C1 segment of cervical spinal cord (tissue), 14 donors: ENCODE data around the gene GIMAP1.
"Not testable (repeated sequence)": the region's sequence is repeated elsewhere in the genome, so short reads cannot be mapped to it uniquely, and the experiment has no call there.

Experiments used
- DNase-seq, 14 donors: peaks; one replicate each; lab custom pipeline; 2025; lab: John Stamatoyannopoulos, UW

GIMAP1 gene

DNA sequence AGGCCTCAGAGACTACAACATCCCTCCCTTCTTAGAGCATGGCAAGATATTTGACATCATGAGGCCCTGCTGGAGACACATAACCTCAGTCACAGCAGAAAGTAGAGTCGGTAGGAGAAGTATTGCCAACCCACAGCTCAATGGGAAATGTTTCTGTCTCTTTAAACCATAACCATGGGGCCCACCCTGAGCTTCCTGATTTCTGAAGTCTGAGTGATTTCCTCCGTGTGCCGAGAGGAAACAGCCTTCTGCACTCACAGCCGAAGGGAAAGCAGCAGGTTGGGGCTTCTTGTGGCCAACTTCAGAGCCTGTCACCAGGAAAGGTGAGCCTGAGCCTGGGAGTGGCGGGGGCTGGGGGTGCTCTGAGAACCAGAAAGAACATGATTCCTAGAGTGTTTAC is at the start of gene GIMAP1:
TSS of gene GIMAP1 (plus strand) at position 246 of the 400 bp plus-strand sequence. CDS start 2,435 bp downstream, outside the sequence.
- DNase-seq = peak in 4 of 14 donors; percentile 2 to 12 (median 10)

DNA sequence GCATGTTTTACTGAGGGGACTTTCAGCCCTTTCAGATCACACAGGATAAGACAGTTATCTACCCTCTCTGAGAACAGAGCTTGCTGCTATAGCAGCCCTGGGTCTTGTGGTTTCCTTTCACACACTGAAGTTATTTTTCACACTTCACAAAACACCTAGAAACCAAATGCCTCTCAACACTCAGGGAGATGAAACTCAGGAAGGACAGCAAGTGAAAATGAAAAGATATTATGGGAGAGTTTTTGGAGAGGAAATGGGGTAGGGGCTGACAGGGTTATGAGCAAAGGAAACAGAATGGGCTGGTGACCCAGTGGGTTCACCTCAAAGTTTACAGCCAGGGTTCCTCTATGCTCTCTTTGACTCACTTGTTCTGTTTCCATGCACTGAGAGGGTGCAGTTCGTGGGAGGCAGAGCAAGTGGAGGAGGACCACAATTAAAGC is 47.9 kb upstream of the GIMAP1 start:
- DNase-seq = no peak

DNA sequence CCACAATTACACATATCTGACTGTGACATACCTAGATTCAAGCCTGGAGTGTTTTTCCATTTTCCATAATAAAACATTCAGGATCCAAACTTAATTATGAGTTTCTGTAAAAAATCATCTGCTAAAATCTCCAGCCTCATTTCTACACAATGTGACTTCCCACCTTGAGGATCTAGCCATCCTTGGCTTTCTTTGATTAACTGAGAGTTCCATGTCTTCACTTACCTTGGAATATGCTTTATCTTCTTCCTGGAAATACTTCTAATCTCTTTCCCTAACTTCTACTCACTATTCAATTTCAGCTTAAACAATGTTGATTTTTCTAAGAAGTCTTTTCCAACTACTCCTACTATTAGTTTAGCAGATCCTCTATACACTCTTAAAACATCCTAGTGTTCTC is 47.4 kb upstream of the GIMAP1 start:
- no peak for DNase-seq

DNA sequence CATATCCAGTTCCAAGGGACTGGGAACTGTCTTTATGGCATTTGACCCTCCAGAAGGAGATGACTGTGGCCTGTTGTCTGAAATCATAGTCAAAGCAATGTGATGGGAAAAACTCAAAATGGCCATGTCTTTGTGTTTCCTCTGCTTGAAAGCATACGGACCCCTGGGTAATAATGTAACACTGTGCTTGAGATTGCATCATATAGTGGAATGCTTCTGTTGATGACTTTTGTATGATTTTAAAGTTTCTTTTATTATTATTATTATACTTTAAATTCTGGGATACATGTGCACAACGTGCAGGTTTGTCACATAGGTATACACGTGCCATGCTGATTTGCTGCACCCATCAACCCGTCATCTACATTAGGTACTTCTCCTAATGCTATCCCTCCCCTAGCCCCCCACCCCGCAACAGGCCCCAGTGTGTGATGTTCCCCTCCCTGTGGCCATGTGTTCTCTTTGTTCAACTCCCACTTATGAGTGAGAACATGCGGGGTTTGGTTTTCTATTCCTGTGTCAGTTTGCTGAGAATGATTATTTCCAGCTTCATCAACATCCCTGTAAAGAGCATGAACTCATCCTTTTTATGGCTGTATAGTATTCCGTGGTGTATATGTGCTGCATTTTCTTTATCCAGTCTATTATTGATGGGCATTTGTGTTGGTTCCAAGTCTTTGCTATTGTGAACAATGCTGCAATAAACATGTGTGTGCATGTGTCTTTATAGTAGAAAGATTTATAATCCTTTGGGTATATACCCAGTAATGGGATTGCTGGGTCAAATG is 44.4 kb upstream of the GIMAP1 start:
- DNase-seq = not testable (repeated sequence)

DNA sequence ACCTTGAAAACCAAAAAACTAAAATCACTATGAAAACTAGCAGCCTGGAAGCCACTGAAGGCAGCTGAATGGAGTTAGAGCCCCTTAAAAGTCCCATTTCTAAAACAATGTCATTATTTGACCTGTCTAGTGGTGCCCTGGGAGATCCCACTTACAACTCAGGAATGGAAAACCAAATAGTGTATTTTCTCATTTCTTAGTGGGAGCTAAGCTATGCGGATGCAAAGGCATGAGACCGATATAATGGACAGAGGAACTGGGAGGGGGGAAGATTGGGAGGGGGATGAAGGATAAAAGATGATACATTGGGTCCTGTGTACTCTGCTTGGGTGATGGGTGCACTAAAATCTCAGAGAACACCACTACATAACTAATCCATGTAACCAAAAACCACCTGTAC is 40.7 kb upstream of the GIMAP1 start:
- DNase-seq = no peak

DNA sequence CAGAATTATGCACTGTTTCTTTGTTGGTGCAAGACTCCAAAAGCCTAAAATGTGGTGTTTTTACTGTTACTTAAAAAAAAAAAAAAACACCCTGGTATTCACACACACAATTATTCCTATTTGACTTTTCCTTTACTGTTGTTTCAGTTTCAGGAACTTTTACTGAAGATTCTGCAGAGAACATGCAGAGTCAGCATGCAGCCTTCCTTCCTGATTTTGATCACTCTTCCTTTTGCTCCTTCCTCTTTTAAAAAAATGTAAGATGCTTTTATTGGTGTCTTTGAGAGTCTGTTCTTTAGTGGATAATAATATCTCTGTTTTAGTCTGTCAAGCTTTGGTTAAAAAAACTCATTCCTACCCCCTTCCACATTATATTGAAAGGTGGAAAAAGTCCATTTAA is 40.1 kb upstream of the GIMAP1 start:
- not testable (repeated sequence) for DNase-seq

DNA sequence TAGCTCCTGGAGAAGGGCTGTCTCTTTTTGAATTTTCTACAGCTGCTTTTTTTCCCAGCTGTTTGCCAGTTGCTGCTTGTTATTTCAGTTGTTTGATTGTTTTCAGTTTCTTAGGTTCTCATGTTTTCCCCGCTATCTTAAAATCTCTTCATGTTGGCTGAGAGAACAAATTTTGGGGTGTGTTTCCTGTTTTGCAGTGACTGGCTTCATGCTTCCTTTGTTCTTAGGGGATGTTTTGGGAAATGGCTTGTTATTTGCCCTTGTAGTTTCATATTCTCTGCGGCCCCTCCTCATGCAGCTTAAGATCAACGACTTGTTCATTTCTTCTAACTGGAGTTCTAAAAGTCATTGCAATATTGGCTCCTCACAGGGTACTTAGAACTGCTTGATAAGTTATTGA is 39.6 kb upstream of the GIMAP1 start:
- not testable (repeated sequence) for DNase-seq

DNA sequence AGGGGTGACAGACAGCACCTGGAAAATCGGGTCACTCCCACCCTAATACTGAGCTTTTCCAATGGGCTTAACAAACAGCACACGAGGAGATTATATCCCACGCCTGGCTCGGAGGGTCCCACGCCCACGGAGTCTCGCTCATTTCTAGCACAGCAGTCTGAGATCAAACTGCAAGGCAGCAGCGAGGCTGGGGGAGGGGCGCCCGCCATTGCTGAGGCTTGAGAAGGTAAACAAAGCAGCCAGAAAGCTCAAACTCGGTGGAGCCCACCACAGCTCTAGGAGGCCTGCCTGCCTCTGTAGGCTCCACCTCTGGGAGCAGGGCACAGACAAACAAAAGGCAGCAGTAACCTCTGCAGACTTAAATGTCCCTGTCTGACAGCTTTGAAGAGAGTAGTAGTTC is 37.8 kb upstream of the GIMAP1 start:
- not testable (repeated sequence) for DNase-seq

DNA sequence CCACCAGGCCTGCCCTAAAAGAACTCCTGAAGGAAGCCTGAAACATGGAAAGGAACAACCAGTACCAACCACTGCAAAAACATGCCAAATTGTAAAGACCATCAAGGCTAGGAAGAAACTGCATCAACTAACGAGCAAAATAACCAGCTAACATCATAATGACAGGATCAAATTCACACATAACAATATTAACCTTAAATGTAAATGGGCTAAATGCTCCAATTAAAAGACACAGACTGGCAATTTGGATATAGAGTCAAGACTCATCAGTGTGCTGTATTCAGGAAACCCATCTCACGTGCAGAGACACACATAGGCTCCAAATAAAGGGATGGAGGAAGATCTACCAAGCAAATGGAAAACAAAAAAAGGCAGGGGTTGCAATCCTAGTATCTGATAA is 36.0 kb upstream of the GIMAP1 start:
- DNase-seq = not testable (repeated sequence)

DNA sequence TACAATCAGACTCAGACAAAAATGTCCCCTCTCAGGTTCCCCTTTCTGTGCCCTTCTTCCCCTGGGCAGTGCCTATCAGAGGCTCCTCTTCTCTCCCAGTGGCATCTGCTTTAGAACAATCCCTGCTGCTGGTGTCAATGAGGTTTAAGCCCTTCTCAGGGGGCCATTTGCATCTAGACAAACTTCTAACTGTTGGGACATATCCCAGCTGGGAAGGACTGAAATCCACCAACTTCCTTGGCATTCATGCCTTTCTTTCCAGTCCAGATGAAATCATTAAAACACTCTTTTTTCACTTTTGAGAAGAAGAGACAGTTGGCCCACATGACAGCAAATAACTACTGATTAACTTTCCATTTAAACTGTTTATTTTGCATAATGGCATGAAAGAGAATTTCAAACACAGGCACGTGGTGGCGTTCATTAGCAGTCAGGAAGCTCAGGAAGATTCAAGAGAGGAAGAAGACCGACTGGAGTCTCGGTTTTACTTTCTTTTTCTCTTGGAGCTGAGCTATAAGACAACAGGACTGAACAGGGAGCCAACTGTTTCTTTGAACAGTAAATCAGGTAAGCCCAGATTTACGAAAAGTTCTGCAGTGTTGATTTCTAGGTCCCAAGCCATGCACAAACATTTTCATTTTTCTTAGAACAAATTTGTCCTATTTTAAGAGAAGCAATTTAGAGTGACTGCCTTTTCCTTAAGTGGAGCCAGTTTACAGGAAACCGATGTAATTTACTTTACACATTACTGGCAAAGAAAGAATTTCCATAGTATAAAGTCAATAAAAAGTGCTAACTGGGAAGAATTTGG is 31.0 kb upstream of the GIMAP1 start, which contains the start of gene GIMAP2:
TSS of gene GIMAP2 (plus strand) at position 488 of the 811 bp plus-strand sequence. CDS start 1,354 bp downstream, outside the sequence.
- peak in 1 of 14 donors; percentile 6 for DNase-seq

DNA sequence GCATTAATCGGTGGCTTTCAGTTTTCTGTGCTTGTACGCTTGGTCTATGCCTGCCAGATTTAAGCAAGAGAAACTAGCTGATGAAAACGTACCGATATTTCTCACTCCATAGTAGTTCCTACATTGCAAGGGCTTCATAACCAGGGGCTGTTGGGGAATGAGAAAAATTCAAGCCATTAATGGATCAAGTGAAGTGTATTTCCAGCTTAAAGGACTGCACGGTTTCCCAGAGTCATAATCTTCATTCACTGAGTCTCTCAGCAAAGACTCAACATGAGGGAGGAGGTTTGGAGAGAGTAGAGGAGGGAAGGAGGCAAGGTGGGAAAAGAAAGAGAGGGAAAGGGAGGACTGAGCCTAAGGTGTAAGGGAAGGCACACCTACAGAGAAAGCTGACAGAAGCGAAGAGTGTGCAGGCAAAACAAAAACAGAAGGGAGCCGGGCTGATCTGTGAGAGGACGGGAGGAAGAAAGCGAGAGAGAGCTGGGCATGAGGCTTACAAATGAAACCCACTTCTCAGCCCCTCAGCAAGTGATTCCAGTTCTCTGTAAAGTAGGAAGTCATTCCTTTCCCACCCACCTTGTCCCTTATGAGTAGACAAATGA is 30.3 kb upstream of the GIMAP1 start:
- no peak for DNase-seq

DNA sequence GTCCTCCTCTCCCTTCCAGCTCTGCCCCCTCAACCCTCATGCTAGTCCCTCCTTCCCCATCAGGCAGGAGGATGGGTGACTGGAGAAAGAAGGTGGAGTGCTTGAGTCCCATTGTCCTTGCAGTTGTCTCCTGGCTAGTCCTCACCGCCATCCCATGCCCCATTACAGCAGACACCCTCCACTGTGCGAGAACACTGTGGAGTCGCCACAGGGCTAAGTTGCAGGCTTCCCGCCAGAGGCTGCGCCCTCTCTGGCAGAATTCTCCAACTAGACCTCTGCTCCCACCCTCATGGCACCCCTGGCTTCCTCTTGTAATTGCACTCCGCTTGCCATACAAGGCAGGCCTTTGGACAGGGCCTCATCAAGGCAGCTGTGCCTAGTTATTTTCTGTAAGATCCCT is 27.8 kb upstream of the GIMAP1 start:
- no peak for DNase-seq

DNA sequence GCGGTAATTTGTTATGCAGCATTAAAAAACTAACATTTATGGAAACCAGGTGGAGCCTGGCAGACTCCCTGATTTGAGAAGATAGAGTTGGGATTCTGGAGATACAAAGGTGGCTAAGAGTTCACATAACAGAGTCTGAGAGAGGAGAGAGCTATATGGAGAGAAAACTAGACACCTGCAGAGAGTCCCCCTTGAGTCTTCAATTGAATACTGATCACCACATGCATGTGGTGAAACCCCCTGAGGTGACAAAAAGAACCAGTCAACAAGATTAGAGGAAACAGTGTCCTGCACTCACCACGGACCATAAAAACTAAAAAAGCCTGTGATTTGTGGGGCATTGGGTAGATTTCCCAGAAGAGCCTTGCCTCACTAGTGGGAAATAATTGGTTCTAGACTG is 20.8 kb upstream of the GIMAP1 start:
- no peak for DNase-seq

DNA sequence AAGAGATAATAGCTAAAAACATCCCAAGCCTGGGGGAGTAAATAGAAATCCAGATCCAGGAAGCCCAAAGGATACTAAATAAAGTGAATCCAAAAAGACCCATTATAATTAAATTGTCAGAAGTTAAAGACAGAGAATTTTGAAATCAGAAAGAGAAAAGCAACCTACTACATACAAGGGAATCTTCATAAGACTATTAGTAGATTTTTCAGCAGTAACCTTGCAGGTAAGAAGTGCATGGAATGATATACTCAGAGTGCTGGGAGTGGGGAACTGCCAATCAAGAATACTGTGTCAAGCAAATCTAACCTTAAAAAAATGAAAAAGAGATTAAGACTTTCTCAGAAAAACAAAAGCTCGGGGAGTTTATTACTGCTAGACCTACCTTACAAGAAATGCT is 13.2 kb upstream of the GIMAP1 start:
- DNase-seq = no peak

DNA sequence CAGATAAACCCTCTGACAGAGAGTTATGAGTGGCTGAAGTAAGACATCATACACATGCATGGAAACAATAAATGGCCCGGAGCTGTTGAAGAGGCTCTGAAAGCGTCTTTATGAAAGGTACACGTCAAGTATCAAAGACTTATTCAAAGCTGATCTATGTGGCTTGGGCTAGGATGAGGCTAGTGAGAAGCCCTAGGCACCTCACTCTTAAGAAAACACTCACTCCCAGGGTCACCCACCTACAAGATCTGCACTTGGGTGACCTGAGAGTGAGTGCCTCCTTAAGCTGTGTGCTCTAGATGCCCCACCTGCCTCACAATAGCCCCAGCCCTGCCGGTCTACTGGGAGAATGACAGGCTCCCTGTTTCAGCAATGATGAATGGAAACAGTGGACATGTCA is 1.1 kb upstream of the GIMAP1 start:
- DNase-seq = no peak

DNA sequence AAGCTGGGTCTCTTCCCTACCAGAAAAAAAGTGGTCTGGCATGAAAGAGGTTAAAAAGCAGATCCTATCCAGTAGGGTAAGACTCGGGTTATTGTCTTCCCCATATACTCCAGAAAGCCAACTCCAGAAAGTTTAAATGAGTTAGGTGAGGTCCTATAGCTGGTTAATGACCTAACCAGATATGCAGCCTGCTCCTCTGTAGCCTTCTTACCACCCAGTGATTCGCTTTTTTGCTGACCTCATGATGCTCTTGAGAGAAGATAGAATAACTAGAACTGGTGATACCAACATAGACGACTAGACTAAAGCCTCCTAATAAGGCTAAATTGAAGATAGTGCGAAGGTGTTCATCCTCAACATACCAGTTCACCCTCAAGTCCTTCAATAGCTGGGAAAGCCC is 675 bp upstream of the GIMAP1 start:
- DNase-seq = no peak

DNA sequence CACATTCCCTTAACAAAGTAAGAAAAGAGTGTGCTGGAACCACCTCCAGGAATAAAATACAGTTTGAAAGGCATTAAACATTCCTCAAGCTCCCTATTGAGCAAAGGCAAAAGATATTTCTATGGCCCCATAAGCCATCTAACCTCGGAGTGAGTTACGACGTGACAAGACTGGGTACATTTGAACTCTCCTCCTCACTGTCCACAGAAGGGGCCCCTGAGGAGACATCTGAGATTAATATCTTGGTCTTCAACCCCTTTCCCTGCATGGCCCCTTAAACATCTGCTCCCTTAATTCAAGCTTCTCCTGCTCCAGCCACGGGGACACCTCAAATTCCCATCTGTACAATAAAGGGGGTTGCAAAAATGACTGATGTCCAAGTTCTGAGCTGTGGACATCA is 526 bp downstream of the GIMAP1 start:
- DNase-seq = no peak

DNA sequence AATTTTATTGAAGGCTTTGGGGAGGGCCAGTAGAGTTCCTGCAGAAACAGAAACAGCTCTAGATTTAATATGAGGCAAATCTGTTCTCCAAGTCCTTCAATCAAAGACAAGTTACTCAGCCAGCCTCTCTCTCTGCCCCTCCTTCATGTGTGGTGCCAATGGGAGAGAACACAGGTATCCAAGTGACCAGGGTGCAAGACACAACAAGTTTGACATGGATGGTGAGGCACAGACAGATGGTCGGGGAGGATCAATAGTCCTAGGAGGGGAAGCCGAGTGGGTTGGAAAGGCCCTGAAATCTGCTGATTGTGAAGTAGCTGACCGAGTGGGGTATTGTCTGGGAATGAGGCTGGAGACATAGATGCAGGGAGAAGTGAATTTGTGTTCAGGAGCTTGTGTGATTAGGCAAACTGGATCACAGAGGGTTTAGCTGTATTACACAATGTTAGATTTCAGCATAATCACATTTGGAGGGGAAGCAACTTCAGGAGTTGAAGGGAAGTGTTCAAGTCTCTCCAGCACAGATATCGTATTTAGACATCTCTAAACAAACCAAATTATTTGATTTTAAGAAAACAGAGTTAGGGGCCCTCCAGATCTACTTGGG is 1.5 kb downstream of the GIMAP1 start:
- peak in 1 of 14 donors; percentile 4 for DNase-seq

DNA sequence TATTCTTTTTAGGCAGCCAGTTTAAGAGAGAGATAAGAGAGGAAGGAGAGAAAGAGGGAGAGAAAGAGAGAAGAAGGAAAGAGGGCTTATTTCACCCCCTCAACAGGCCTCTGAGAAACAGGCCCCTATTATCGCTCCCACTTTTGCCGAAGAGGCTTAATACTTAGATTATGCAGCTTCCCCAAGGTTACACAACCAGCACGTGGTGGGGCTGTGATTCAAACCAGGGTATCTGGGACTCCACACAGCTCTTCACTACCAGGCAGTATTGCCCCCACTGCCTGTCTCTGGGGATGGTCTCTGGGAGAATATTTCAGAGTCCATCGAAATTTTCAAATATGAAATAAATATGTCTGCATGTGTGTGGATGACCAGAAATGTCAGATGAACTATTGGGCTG is 3.0 kb downstream of the GIMAP1 start:
- DNase-seq = no peak

DNA sequence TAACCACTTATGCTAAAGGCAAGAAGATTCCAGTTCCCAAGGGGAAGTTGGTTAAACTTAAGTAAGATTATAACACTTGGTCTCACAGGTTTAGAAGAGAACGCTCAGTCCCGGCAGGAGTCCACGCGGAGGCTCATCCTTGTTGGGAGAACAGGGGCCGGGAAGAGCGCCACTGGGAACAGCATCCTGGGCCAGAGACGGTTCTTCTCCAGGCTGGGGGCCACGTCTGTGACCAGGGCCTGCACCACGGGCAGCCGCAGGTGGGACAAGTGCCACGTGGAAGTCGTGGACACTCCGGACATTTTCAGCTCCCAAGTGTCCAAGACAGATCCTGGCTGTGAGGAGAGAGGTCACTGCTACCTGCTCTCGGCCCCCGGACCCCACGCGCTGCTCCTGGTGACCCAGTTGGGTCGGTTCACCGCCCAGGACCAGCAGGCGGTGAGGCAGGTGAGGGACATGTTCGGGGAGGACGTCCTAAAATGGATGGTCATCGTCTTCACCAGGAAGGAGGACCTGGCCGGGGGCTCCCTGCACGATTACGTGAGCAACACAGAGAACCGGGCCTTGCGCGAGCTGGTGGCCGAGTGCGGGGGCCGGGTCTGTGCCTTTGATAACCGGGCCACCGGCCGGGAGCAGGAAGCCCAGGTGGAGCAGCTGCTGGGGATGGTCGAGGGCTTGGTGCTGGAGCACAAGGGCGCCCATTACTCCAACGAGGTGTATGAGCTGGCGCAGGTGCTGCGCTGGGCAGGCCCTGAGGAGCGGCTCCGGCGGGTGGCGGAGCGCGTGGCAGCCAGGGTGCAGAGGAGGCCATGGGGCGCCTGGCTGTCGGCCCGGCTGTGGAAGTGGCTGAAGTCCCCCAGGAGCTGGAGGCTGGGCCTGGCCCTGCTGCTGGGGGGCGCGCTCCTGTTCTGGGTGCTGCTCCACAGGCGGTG is 3.8 kb downstream of the GIMAP1 start:
- no peak for DNase-seq

DNA sequence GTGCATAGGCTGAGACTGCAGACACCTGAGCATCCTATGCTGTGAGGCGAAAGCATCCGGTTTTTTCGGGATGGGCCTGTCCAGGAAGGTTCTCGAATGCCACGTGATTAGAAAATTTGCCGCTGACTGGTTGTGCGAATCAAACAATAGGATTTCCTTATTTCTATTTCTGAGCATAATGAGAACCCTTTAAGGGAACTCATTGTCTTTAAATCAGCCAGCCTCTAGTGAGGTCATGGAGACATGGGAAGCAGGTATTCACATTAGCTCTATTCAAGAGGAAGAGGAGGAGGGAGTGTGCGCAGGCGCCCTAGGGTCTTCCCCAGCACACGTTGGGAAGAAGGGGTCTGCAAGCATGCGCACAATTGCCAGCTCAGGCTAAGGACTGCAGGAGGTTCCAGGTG is 5.6 kb downstream of the GIMAP1 start:
- DNase-seq = no peak
